ENCODE data around the gene HMX1.

HMX1 gene

DNA sequence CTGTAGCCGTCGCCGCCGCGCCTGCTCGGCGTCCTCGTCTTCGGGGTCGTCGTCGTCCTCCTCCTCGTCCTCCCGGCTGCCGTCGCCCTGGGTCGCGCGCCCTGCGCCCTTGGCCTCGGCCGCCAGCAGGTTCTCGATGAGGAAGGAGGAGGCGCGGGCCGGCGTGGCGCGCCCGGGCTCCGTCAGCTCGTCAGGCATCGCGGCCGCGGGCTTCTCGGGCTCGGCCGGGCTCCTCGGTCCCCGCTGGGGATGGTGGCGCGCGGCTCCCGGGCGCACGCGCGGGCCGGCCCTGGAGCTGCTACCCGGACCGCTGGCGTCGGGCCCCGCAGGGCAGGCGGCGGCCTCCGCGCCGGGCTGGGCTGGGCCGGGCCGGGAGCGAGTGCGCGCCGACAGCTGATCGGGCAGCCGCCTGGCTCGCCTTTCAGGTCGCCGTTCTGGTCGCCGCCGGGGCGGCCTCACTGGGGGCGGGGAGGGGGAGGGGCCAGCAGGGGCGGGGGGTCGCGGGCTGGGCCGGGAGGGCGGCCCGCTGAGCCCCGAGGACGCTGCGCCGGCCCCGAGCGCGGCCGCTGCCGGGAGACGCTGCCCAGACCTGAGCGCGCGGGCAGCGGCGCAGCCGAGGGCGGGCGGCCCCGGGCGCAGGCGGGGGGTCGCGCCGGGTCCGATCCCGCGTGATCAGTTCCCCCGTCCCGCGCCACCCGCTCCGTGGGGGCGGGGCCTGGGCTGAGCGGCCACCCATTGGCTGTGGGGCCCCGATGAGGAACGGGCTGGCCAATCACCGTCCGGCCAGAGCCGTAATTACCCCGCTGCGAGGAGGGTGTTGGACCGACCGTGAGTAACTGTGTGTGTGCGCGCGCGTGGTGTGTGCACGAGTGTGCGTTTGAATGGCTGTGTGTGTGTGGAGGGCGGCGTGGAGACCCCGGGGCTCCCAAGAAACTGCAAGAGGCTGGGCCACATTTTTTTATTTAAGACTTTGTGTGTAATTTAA is at the start of gene HMX1:
Gene HMX1 (minus strand): TSS at position 423 of the 985 bp plus-strand sequence. CDS start 225 bp downstream, at position 198.
- no peak for DNase-seq (ENCODE audit: low read depth)

DNA sequence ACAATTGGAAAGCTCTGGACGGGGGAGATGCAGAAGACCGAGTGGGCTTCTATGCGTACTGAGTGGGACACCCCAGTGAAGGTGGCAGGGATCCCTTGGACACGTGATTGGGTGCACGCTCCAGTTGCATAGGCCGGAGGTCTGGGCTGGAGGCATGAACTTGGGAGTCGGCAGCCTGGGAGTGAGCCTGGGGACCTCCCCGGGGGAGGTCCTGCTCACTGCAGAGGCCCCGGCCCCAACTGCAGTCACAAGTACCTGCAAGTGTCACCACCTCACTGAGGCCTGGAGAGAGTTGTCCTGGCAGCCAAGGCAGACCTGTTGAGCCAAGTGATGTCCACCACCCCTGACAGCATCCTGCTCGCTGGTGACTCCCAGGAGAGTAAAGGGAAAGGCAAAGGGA is 49.3 kb upstream of the HMX1 start:
- no peak for DNase-seq (ENCODE audit: low read depth)

DNA sequence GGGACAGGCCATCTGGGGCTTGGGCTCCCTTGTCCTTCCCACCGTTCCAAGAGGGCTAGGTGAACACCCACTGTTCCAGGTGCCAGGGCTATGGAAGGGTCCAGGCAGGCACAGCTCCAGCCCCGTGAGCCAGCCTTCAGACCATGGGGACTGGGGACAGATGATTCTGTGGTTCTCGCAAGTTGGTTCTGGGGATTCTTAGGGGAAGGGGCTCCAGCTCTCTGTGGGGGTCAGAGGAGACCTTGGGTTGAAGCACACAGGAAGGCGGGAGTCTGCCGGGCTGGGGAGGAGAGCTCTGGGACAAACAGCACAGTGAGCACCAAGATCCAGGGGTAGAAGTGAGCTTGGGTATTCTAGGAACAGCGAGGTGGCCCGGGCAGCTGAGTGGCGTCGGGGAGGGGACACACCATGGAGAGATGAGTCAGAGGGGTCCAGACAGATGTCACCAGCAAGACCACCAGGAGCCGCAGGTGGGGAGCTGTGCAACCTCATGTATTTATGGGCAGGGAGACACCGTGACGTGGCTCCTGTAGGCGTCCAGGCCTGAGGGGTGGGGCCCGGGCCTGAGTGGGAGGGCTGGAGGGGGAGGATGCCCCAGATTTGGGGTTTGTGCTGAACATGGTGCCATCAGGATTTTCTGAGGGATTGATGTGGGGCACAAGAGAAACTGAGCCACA is 48.8 kb upstream of the HMX1 start:
- no peak for DNase-seq (ENCODE audit: low read depth)

DNA sequence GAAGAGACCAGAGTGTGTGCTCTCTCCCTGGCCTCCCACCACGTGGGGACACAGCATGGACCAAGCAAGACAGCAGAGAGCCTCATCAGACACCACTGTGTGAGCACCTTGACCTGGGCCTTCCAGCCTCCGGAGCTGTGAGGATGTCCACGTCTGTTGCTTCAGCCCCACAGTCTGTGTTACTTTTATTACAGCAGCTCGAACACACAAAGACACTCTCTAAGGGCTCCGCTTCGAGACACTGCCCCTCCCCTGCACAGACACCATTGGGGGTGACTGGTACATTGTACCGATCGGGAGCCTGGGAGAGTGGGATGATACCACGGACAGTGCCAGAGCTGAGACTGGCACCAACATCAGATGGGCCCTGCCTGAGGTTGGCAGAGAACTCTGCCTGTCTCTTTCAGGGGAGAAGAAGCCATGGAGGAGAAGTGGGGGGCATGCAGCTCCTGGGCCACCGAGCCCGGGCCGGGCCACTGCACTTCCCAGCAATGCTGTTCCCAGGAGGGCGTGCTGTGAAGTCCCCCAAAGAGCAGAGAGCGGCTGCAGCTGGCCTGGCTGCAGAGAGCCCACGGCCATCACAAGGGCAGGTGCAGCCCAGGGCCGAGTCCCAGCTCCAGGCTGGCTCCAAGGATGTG is 48.1 kb upstream of the HMX1 start:
- DNase-seq (ENCODE audit: low read depth): no peak

DNA sequence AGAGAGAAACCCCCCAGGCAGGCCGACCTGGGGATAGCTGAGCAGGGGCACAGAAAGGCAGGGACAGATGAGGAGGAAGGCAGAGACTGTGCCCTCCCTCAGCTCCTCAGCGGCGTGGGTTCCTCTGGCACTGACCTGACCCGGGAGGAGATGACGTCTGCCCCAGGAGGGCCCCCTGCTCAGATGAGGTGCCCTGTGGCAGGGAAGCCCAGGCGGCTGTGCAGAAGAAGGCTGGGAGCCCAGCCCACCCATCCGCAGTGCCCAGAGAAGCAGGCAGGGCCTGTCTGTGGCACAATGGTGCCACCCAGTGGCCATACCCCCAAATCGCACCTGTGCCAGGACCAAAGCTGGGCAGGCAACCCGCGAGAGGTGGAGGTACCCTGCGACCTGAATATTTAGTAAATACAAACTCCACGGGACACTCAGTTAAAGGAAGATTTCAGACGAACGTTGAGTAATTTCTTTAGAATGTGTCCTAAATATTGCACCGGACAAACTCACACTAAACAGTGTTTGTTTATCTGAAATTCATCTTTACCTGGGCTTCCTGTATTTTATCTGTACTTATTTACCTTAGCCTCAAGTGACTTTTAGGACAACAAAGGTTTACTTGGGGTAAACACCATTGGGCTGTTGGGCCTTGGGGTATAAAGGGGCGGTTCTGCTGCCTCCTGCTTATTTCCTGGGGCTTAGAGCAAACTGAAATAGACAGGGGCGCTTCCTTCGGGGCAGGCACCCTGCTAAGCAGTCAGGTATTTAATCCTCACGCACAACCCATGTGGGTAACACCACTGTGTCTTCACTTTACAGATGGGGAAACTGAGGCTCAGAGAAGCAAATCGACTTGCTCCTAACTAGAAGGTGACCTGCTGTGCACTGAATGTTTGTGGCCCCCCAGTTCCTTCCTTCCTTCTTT is 46.5 kb upstream of the HMX1 start:
- DNase-seq (ENCODE audit: low read depth): peak; percentile 17

DNA sequence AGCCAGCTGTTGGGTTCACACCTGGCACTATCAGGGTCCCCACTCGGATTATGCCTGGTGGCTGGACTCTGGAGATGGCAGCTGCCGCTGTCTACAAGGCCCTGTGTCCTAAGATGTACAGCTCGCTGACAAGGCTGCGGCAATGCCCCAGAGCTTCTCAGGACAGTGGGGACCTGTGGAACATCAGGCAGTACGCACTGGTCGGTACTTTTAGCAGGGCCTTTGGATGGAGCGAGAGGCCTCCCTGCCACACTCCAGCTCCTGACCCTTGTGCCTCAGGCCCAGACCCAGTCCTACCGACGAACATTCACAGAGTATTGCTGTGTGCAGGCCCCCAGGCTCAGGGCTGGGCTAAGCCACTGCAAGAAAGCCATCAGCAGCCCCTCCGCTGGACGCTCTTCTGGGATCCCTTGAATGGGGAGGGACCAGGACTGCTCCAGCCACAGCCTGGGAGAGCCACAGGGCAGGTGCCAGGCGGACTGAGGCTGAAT is 45.7 kb upstream of the HMX1 start:
- no peak for DNase-seq (ENCODE audit: low read depth)

DNA sequence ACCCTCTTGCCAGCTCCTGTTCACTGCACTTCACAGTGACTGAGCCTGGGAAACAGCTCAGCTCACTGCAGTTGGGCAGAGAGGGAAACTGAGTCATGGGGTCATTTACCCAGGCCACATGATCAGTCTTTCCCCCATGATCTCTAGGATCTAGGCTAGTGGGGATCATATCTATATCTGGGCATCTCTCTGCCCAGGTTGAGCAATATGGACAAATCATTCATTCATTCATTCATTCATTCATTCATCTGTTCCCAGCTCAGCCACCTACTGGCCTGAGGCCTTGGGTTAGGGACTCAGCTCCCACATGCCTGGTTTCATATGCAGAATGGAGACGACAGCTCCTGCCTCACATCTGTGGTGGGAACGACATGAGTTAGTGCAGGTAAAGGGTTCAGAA is 45.3 kb upstream of the HMX1 start:
- DNase-seq (ENCODE audit: low read depth): no peak

DNA sequence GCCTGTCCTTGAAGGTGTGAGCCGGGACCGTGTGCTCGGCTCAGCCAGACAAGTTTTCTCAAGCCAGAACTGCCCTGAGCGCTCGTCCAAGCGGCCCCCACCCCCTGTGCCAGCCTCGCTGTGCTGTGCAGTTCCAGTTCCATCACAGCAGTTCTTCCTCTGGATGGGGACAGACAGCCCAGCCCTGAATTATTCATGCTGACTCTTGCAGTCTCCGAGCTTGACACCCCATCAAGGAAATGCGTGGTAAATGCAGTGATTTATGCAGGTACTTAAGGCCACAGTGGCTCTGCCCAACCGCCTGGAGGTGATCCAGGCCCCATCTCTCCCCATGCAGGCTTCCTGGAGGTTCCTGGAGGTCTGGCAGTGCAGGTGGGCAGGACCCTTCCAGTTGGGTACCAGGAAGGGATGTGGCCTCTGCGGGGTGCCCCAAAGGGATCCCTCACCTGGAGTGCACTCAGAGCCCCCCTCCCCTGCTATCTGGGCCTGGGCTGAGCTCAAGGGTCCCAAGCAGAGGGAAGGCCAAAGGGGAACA is 44.8 kb upstream of the HMX1 start:
- no peak for DNase-seq (ENCODE audit: low read depth)

DNA sequence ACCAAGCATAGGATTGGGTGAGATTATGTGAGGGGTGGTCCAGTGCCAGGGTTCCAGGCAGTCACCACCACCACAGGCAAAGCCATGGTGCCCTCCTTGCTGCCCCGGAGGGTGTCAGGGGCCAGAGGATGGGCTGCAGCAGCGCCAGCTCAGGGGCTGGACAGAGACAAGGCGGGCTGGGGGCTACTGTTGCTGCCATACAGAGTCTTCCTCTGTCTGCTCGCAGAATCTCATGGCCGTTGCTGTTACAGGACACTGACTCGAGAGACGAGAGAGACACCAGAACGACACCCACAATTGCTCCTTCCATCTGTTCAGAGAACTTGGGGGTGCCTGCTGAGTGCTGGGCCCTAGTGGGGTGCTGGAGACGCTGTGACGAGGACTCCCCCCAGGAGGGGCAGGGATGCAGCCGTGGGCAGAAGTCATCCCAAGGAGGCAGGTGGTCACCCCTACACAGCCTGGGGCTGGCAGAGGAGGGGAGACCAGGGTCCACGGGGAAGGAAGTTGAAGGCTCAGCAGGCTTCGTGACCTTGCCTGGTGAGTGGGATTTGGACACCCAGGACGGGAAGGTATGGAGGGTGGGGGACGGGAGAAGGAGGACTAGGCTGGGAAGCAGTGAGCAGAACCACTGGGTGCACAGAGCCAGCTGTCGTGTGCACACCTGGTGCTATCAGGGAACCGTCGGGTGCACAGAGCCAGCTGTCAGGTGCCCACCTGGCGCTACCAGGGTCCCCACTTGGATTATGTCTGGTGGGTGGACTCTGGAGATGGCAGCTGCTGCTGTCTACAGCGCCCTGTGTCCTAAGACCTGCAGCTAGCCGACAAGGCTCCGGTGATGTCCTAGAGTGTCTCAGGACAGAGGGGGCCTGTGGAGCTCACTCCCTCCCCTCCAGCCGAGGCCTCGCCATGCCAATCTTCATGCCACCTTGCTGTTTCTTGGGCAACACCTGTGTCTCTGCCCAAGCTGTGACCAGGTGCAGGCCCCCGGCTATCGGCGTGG is 43.9 kb upstream of the HMX1 start:
- DNase-seq (ENCODE audit: low read depth): no peak

DNA sequence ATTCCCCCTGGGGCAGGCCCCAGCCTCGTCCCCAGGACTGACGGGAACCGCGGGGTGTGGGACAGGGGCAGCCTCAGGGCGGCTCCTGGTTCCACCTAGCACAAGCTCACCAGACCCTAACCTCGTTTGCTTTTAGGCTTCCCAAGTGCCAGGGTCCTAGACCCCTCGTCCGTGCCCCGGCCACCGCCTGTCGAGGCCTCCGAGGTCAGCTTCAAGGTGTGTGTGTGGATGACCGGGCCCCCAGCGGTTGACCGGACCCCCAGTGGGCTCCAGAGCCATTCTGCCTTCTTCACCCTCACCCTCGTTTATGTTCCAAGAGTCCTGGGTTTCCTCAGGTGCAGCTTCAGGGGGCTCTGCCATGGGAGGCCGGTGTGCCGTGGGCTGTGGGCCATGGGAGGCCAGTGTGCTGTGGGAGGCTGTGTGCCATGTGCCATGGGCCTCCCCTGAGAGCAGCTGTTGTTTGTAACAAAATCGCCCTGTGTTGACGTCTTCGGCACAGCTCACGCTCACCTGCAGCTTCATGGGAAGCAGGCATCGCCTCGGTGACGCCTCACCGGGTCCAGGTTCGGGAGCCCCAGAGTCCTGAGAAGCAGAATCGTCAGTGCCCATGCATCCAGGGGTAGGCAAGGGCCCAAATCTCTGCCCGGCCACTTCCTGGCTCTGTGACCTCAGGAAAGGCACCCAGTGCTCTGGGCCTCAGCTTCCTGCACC is 43.0 kb upstream of the HMX1 start:
- no peak for DNase-seq (ENCODE audit: low read depth)

DNA sequence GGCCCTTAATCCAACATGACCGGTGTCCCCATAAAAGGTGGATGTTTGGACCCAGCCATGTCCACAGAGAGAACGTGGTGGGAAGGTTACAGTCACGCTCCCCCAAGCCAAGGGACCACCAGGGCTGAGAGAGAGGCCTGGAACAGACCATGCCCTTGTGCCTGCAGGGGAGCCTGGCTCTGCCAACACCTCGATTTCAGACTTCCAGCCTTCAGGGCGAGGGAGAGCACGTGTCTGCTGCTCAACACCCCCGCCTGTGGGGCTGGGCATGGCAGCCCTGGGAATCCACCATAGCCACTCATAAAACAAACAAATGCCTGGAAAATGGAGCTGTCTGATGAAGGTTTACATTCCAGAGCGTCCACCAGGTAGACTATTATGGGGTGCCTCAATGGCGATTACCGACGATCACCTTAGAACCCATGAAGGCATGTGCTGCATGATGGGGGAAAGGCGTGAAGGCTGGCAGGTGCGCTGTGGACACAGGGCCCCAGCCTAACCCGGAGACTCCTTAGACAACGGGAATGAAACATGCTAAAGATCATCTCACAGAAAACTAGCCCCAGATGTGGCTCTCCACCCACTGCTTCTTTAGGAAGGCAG is 42.3 kb upstream of the HMX1 start:
- no peak for DNase-seq (ENCODE audit: low read depth)

DNA sequence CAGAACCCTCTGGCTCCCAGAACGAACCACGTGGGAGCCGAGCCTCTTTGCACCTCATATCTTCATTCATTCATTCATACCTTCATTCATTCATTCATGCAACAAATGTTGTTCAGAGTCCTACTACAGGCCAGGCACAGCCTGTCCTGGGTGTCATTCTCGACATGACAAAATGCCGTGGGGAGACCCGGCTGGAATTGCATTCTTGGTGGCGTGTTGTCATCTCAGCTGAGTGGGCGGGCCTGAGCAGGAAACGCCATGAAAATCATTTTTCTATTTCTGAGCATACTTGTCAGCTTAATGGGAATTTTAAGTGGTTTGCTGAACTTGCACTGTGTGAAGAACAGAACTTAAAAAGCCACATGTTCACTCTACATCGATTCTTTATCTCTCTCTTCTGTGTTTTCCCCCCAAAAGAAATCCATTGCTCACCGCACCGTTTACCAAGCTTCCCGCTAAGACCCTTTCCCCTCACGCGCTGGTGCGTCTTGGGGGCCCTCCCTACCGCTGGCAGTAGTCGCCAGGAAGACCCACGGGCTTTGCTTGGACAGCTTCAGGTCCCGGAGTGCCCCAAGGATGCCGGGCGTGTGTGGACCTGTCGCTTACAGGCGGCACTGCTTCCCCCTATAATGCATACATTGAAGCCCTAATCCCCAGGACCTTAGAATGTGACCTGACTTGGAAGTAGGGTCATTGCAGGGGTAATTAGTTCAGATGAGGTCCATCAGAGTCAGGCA is 41.6 kb upstream of the HMX1 start:
- no peak for DNase-seq (ENCODE audit: low read depth)

DNA sequence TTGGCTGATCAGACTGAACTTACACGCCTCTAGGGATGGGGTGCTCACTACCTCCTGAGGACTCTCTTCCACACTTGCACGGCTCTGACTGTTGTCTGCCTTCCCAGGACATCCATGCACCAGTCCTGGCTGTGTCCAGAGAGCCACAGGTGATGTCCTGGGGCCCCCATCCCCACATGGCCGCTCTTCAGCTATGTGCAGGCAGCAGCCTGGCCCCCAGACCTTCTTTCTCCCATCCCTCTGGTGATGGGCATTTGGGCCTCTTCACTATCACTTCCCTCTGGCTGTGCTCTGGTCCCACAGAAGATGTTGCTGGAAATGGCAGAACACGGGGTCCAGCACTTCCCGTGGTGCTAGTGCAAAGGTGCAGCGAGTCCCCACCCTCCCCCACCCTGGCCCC is 40.9 kb upstream of the HMX1 start:
- DNase-seq (ENCODE audit: low read depth): no peak

DNA sequence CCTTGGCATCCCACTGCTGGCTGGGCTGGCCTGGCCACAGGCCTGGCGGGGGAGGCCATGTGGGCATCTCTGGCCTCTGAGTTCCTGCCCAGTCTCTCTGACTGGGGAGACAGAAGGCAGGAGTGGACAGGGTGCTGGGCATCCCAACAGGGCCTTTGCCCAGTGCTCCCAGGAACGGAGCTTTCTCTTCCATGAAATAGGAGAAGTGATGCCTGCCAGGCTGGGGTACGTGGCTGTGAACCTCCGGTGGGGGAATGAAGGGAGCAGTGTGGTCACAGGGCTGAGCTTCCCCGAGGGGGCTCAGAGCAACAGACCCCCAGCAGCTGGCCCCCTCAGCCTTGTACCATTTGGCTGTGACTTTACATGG is 40.4 kb upstream of the HMX1 start:
- DNase-seq (ENCODE audit: low read depth): no peak

DNA sequence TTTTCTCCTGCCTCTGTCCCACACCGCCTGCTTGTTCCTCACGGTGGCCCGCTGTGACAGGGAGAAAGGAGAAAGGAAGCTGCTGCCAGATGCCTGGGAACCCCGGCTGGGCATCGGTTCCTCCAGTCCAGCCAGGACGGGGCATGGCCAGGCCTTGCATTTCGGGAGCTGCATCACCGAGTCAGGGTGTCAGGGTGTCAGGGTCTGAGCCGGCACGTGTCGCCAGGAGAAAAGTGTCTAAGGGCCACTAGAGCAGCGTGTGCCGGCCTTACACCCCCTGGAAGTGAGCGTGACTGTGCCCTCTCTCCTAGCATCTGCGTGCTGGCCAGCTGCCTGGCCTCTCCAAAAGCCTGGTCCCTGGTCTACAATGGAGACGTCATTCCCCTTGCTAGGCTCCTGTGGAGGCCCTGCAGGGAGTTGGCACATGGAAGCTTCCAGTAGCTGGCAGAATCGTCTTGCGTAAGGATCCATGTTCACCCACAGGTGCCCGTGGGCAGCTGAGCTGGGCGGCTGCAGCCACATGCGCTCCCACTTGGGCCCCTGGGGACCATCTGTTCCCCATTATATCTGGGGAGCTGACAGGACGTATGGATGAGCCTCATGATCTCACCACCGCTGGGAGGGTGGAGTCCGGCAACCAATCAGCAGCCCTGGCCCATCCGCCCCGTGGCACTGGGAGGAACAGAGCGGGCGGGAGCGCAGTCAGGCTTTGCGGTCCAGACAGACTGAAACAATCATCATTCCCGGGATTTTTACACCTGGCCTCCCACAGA is 39.9 kb upstream of the HMX1 start:
- DNase-seq (ENCODE audit: low read depth): no peak

DNA sequence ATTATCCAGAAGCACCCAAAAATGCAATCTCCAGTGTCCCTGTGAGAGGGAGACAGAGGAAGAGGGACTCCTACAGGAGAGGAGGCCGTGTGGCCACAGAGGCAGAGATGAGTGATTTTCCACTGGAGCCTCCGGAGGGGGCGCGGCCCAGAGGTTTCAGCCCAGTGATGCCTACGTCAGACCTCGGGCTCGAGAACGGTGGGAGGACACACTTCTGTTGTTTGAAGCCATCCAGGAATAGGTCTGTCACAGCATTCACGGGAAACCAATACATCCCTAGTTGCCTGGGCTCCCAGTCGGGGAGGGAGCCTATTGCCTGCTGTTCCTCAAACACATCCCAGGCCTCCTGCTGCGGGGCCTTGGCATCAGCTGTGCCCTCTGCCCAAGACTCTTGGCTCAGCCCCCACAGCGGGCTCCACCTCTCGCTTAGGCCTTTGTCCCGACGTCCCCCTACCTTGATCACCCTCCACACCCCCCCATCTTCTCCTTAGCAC is 39.2 kb upstream of the HMX1 start:
- no peak for DNase-seq (ENCODE audit: low read depth)

DNA sequence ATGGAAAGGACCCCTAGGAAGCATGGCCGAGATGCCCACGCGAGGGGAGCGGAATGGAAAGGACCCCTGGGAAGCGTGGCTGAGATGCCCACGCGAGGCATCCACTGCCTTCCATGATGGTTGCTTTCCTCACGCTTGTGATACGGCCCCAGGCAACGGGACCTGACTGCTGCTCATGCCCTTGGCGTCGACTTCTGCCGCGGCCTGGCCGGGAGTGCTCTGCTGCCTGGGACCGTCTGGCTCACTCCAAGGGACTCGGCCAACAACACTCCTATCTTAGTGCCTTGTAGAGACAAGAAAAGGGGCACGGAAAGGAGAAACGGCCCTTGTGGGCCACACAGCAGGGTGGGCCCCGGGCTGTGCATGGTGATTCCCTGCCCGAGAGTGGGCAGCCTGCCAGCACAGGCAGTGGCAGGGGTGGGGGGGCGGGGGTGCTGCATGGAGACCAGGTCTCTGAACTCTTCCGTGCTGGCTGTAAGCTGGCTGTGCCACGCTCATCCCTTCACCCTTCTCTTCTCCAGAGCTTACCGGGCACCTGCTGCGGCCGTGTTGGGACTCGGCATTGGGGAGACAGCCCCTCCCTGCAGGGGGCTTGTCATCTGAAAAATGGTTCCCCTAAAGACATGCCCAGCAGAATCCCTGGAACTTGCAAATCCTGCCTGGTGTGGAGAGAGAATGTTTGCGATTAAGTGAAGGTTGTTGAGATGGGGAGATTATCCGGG is 38.6 kb upstream of the HMX1 start:
- DNase-seq (ENCODE audit: low read depth): no peak
